GM12878 (cell line): Measurements from ENCODE around the gene DYNC1I1. TPM values are rescaled to one million over a fixed set of nuclear protein-coding genes. Genes with fewer than 3 reads are reported as not detected.

Source experiments
- ATAC-seq: fragments of 200-7000 bp; cut with Tn5 transposase; 3 replicates; pipeline ENCODE4 v1.9.1; 2020; ENCODE audit warnings: mild to moderate bottlenecking, moderate library complexity
- BruUV-seq: library from RNA; stranded (reverse); fragments of 400-500 nt; replicated peaks from 2 replicates; lab custom pipeline; 2021; lab: Mats Ljungman, UMichigan
- CTCF ChIA-PET: fragments of 300-600 bp; sonication (Branson Sonifier 250); formaldehyde crosslinking; extraction: SDS; loops from one replicate; lab custom pipeline; 2021; ENCODE audit warnings: inconsistent platforms; lab: Yijun Ruan, JAX
- POLR2A ChIA-PET: fragments of 350-600 bp; formaldehyde crosslinking; extraction: SDS; loops from one replicate; lab custom pipeline; 2021; ENCODE audit warnings: inconsistent platforms; lab: Charles Lee
- RAD21 ChIA-PET: fragments of 300-600 bp; sonication (Branson Sonifier 250); formaldehyde crosslinking; loops from one replicate; lab custom pipeline; 2023; ENCODE audit warnings: antibody characterized with exemption; ENCODE audit not compliant: unreplicated experiment; lab: Charles Lee
- SMC1A ChIA-PET: fragments of 300-600 bp; sonication (Branson Sonifier 250); formaldehyde crosslinking; loops from one replicate; lab custom pipeline; 2023; ENCODE audit not compliant: unreplicated experiment, uncharacterized antibody; lab: Charles Lee
- DNase-seq: peaks from one replicate; pipeline ENCODE4 v3.0.0-alpha.2; 2011; ENCODE audit warnings: low read depth, low spot score
- FAIRE-seq: peaks from 3 replicates; lab custom pipeline; 2011; peaks lifted over from hg19 to GRCh38; lab: Jason Lieb, UNC
- H2AFZ ChIP-seq: 2 replicates; pipeline ENCODE4 v1.6.0; 2011; ENCODE audit warnings: low read depth, low read length, control low read depth; ENCODE audit not compliant: control insufficient read depth
- H3K27ac ChIP-seq: 2 replicates; pipeline ENCODE4 v1.5.1; 2011; ENCODE audit warnings: control low read depth; ENCODE audit not compliant: control insufficient read depth, insufficient read depth
- H3K27me3 ChIP-seq, 2 experiments: replicated peaks in 1 of 2; 2 replicates each; pipeline versions ENCODE4 v1.6.0 to v1.6.1; 2011; ENCODE audit warnings: low read length in 1 of 2; ENCODE audit not compliant: control insufficient read depth in 2 of 2, insufficient read depth in 2 of 2
- H3K36me3 ChIP-seq, 2 experiments: 2 replicates each; pipeline ENCODE4 v1.5.1; 2011; ENCODE audit warnings: low read length in 1 of 2; ENCODE audit not compliant: control insufficient read depth in 2 of 2, insufficient read depth in 2 of 2
- H3K4me1 ChIP-seq: 2 replicates; pipeline ENCODE4 v1.6.1; 2011; ENCODE audit warnings: mild to moderate bottlenecking, low read length, moderate library complexity, mixed read lengths; ENCODE audit not compliant: control insufficient read depth, insufficient read depth
- H3K4me2 ChIP-seq: 2 replicates; pipeline ENCODE4 v1.6.0; 2011; ENCODE audit warnings: control low read depth; ENCODE audit not compliant: control insufficient read depth, insufficient read depth
- H3K4me3 ChIP-seq: fragments of 200-600 bp; sonication (generic); 2 replicates; pipeline ENCODE4 v1.5.1; 2016
- H3K79me2 ChIP-seq: 2 replicates; pipeline ENCODE4 v1.6.0; 2011; ENCODE audit warnings: low read length; ENCODE audit not compliant: control insufficient read depth, insufficient read depth
- H3K9ac ChIP-seq: 2 replicates; pipeline ENCODE4 v1.8.0; 2011; ENCODE audit warnings: low read length, control low read depth, mixed read lengths; ENCODE audit not compliant: control insufficient read depth, insufficient read depth
- H3K9me3 ChIP-seq: replicated peaks from 3 replicates; pipeline ENCODE4 v1.5.1; 2011; ENCODE audit warnings: mild to moderate bottlenecking, low read length; ENCODE audit not compliant: control insufficient read depth, insufficient read depth
- H4K20me1 ChIP-seq: 2 replicates; pipeline ENCODE4 v1.6.0; 2011; ENCODE audit not compliant: control insufficient read depth, insufficient read depth
- EZH2 ChIP-seq: IDR thresholded peaks from 2 replicates; pipeline ENCODE4 v1.6.1; 2012; ENCODE audit warnings: low read depth, mild to moderate bottlenecking, control low read depth, inconsistent platforms, low read length, borderline replicate concordance; ENCODE audit not compliant: control insufficient read depth
- GATAD2B ChIP-seq: fragments of 450-650 bp; conservative IDR thresholded peaks from 2 replicates; pipeline ENCODE4 v1.6.1; 2017; ENCODE audit warnings: low read depth, mild to moderate bottlenecking, moderate library complexity
- IRF4 ChIP-seq: IDR thresholded peaks from 2 replicates; pipeline ENCODE4 v1.6.1; 2011; ENCODE audit warnings: low read depth, low read length
- JUNB ChIP-seq: IDR thresholded peaks from 2 replicates; pipeline ENCODE4 v1.6.1; 2016; ENCODE audit warnings: antibody characterized with exemption, mild to moderate bottlenecking
- KDM1A ChIP-seq: fragments of 200-600 bp; sonication (generic); IDR thresholded peaks from 2 replicates; pipeline ENCODE4 v1.6.1; 2016; ENCODE audit warnings: borderline replicate concordance
- MEF2B ChIP-seq: fragments of 450-650 bp; IDR thresholded peaks from 2 replicates; pipeline ENCODE4 v1.6.1; 2018; ENCODE audit warnings: mild to moderate bottlenecking, moderate library complexity; ENCODE audit not compliant: partially characterized antibody, poor library complexity, severe bottlenecking
- NFYA ChIP-seq: IDR thresholded peaks from 2 replicates; pipeline ENCODE4 v1.6.1; 2011; ENCODE audit warnings: low read depth, mild to moderate bottlenecking, low read length, improper control_type of control experiment, borderline replicate concordance
- PAX5 ChIP-seq: IDR thresholded peaks from 2 replicates; pipeline ENCODE4 v1.6.1; 2011; ENCODE audit warnings: low read depth, low read length, borderline replicate concordance
- POU2F2 ChIP-seq: IDR thresholded peaks from 3 replicates; pipeline ENCODE4 v1.6.1; 2011; ENCODE audit warnings: low read depth, mild to moderate bottlenecking, low read length, borderline replicate concordance
- SKIL ChIP-seq: fragments of 450-650 bp; IDR thresholded peaks from 2 replicates; pipeline ENCODE4 v1.6.1; 2017; ENCODE audit warnings: mild to moderate bottlenecking, low read depth, inconsistent platforms; ENCODE audit not compliant: poor library complexity, severe bottlenecking
- SMC3 ChIP-seq: IDR thresholded peaks from 2 replicates; pipeline ENCODE4 v1.6.1; 2011; ENCODE audit warnings: low read length, improper control_type of control experiment, borderline replicate concordance
- SPI1 ChIP-seq: IDR thresholded peaks from 2 replicates; pipeline ENCODE4 v1.6.1; 2011; ENCODE audit warnings: low read depth, mild to moderate bottlenecking, low read length, moderate library complexity, borderline replicate concordance; ENCODE audit not compliant: insufficient read depth
- TBL1XR1 ChIP-seq: IDR thresholded peaks from 2 replicates; pipeline ENCODE4 v1.6.1; 2012; ENCODE audit warnings: low read depth, low read length, improper control_type of control experiment
- USF2 ChIP-seq: IDR thresholded peaks from 2 replicates; pipeline ENCODE4 v1.6.1; 2011; ENCODE audit warnings: low read depth, low read length, improper control_type of control experiment, borderline replicate concordance
- WGBS: methylation state at CpG from one replicate; pipeline ENCODE4 v1.1.6; 2016; ENCODE audit warnings: low lambda C conversion rate; ENCODE audit not compliant: insufficient replicate concordance, insufficient coverage; ENCODE audit errors: missing lambda C conversion rate; 5-methylcytosine and 5-hydroxymethylcytosine counted together
- in situ Hi-C: fragments of 300-500 bp; cut with MboI; formaldehyde crosslinking; loops from 9 replicates; pipeline ENCODE4 v1.14.3; 2018; ENCODE audit warnings: mixed read lengths
- intact Hi-C: fragments of 100-400 bp; cut with micrococcal nuclease; formaldehyde crosslinking; loops from one replicate; pipeline ENCODE4 v1.14.2; 2022; ENCODE audit not compliant: unreplicated experiment
- polyA plus RNA-seq, 11 experiments: library from polyadenylated mRNA; depleted of rRNA in 4 of 11; unstranded in 6 of 11; stranded (reverse) in 5 of 11; fragments of >200 nt; fragmentation: Nextera tagmentation in 4 of 11; fragmentation: Illumina TruSeq in 1 of 11; extraction: Ambion mirVana in 4 of 11; extraction: Trizol in 1 of 11; gene quantifications; 1 replicate in 1 of 11; 2 replicates in 10 of 11; pipeline versions ENCODE4 v1.2.1 to v1.2.3, GENCODE V29; 2011 to 2016; ENCODE audit warnings: inconsistent platforms in 2 of 11, missing spikeins in 2 of 11, low read depth in 1 of 11
- total RNA-seq, 4 experiments: library from RNA; depleted of rRNA in 3 of 4; stranded (reverse); fragments of >200 nt in 3 of 4; fragmentation: Illumina TruSeq in 1 of 4; extraction: Trizol in 1 of 4; gene quantifications; 2 replicates each; pipeline versions ENCODE4 v1.2.1 to v1.2.3, GENCODE V29; 2013 to 2021

The DYNC1I1 gene
- total and polyA plus RNA-seq, 10 of the 15 experiments (the other 5 are each of a cell fraction or from before 2014, with no cell fraction given): 0.05 to 0.91 (median 0.14) TPM; not detected in 3

GRCh38 chr7:95766086-95766485, 6.3 kb upstream of the DYNC1I1 start:
- 17% methylated on average over 2 of the region's 2 CpGs for WGBS
- ChIA-PET SMC1A (interaction anchor here (1.3 to 1.8 kb wide), 2 partner anchors 40 to 41 kb away, joined by 3 to 6 read pairs; no protein-coding TSS in a partner anchor), POLR2A (no interaction called here), RAD21 (no interaction called here), CTCF (interaction anchor here (0.9 kb wide), 1 partner anchor 108 kb away, joined by 3 read pairs; no protein-coding TSS in a partner anchor)
- no peak overlapping the region for H3K4me2 ChIP-seq
- ATAC-seq (no peak), DNase-seq (no peak), FAIRE-seq (no peak)
- H3K79me2 ChIP-seq: no peaks in the 10 kb centered on the region
- BruUV-seq: no TSS peak
- H3K4me1 ChIP-seq: no peaks in the 10 kb centered on the region
- H3K9ac ChIP-seq: no peak overlapping the region
- H3K27ac ChIP-seq: no peak overlapping the region
- no peak overlapping the region for H3K4me3 ChIP-seq
- intact Hi-C loops (no loop called here), in situ Hi-C loops (no loop called here)
- no peaks in the 10 kb centered on the region for H4K20me1 ChIP-seq
- TF ChIP-seq KDM1A (no peak), IRF4 (no peak), USF2 (no peak), JUNB (no peak), SMC3 (no peak), POU2F2 (no peak), EZH2 (no peak), NFYA (no peak), SKIL (no peak), SPI1 (no peak), GATAD2B (no peak), PAX5 (no peak), MEF2B (no peak), TBL1XR1 (no peak)
- no peaks in the 10 kb centered on the region for H3K36me3 ChIP-seq
- H2AFZ ChIP-seq: no peak overlapping the region
- no peaks in the 10 kb centered on the region for H3K27me3 ChIP-seq
- H3K9me3 ChIP-seq: no peaks in the 10 kb centered on the region
